GM23338 (cell line): Measurements from ENCODE around the gene GLCE.

Experiments
- EZH2 ChIP-seq: fragments of 200-600 bp; sonication (generic); IDR thresholded peaks from one replicate; pipeline ENCODE4 v1.8.0; 2017; ENCODE audit warnings: antibody characterized with exemption, mild to moderate bottlenecking, low read depth; ENCODE audit not compliant: unreplicated experiment
- EZH2phosphoT487 ChIP-seq: fragments of 200-600 bp; sonication (generic); IDR thresholded peaks from one replicate; pipeline ENCODE4 v1.8.1; 2018; ENCODE audit warnings: antibody characterized with exemption; ENCODE audit not compliant: unreplicated experiment
- JUNB ChIP-seq: IDR thresholded peaks from one replicate; pipeline ENCODE4 v1.6.1; 2016; ENCODE audit warnings: antibody characterized with exemption; ENCODE audit not compliant: unreplicated experiment
- POLR2AphosphoS5 ChIP-seq: IDR thresholded peaks from 2 replicates; pipeline ENCODE4 v1.6.1; 2016; ENCODE audit warnings: antibody characterized with exemption, low read depth
- TF ChIP-seq, protein P1 (sequence below), 2 experiments: fragments of 200-600 bp in 1 of 2; sonication (generic) in 1 of 2; conservative IDR thresholded peaks; 2 replicates each; pipeline versions ENCODE4 v1.5.1 to v1.6.1; 2016 to 2017; ENCODE audit warnings: antibody characterized with exemption in 2 of 2, low read depth in 2 of 2, mild to moderate bottlenecking in 2 of 2, moderate library complexity in 1 of 2
- TF ChIP-seq, protein P2 (sequence below): IDR thresholded peaks from one replicate; pipeline ENCODE4 v1.6.1; 2018; ENCODE audit warnings: antibody characterized with exemption; ENCODE audit not compliant: unreplicated experiment

DNA sequence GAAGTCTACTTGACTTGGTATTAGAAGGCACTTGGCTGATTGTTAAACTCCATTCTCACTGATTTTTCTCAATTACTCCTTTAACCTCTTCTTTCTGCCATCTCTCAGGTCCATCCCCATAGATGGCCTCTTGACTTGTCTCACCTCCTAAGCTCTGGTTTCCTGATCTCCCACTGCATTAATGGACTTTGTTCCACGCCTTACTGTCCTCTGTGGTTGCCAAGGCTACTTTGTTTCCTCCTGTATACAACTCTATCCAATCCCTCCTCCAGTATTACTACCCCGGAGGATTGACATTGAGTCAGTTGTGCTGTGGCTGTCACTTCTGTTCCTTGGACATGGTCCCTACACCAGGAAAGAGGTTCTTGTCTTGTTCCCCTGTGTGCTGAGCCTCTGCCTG is 10.6 kb upstream of the GLCE start:
- TF ChIP-seq, protein P1, sequence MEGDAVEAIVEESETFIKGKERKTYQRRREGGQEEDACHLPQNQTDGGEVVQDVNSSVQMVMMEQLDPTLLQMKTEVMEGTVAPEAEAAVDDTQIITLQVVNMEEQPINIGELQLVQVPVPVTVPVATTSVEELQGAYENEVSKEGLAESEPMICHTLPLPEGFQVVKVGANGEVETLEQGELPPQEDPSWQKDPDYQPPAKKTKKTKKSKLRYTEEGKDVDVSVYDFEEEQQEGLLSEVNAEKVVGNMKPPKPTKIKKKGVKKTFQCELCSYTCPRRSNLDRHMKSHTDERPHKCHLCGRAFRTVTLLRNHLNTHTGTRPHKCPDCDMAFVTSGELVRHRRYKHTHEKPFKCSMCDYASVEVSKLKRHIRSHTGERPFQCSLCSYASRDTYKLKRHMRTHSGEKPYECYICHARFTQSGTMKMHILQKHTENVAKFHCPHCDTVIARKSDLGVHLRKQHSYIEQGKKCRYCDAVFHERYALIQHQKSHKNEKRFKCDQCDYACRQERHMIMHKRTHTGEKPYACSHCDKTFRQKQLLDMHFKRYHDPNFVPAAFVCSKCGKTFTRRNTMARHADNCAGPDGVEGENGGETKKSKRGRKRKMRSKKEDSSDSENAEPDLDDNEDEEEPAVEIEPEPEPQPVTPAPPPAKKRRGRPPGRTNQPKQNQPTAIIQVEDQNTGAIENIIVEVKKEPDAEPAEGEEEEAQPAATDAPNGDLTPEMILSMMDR (conservative IDR thresholded peaks at IDR 0.05; ENCODE audit: low read depth in 2 of 2): no peak
- TF ChIP-seq, protein P2, sequence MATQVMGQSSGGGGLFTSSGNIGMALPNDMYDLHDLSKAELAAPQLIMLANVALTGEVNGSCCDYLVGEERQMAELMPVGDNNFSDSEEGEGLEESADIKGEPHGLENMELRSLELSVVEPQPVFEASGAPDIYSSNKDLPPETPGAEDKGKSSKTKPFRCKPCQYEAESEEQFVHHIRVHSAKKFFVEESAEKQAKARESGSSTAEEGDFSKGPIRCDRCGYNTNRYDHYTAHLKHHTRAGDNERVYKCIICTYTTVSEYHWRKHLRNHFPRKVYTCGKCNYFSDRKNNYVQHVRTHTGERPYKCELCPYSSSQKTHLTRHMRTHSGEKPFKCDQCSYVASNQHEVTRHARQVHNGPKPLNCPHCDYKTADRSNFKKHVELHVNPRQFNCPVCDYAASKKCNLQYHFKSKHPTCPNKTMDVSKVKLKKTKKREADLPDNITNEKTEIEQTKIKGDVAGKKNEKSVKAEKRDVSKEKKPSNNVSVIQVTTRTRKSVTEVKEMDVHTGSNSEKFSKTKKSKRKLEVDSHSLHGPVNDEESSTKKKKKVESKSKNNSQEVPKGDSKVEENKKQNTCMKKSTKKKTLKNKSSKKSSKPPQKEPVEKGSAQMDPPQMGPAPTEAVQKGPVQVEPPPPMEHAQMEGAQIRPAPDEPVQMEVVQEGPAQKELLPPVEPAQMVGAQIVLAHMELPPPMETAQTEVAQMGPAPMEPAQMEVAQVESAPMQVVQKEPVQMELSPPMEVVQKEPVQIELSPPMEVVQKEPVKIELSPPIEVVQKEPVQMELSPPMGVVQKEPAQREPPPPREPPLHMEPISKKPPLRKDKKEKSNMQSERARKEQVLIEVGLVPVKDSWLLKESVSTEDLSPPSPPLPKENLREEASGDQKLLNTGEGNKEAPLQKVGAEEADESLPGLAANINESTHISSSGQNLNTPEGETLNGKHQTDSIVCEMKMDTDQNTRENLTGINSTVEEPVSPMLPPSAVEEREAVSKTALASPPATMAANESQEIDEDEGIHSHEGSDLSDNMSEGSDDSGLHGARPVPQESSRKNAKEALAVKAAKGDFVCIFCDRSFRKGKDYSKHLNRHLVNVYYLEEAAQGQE: no peak
- TF ChIP-seq EZH2 (no peak), POLR2AphosphoS5 (no peak), EZH2phosphoT487 (no peak), JUNB (no peak)
